H1 (cell line): ENCODE measurements around the gene GRAMD1B. TPM values are rescaled to one million over a fixed set of nuclear protein-coding genes. Genes with fewer than 3 reads are reported as not detected.

Experiments
- CTCF ChIA-PET: fragments of 300-600 bp; sonication (Branson Sonifier 250); formaldehyde crosslinking; loops from one replicate; lab custom pipeline; 2021; ENCODE audit not compliant: partially characterized antibody; lab: Charles Lee
- POLR2A ChIA-PET: fragments of 300-600 bp; sonication (Branson Sonifier 250); formaldehyde crosslinking; loops from one replicate; lab custom pipeline; 2021; ENCODE audit warnings: inconsistent platforms; ENCODE audit not compliant: partially characterized antibody; lab: Charles Lee
- DNase-seq, 2 experiments: peaks; one replicate each; pipeline versions ENCODE4 v3.0.0 to v3.0.0-alpha.2; 2010 to 2022; ENCODE audit warnings: low spot score in 2 of 2, low read depth in 1 of 2, mixed read lengths in 1 of 2
- FAIRE-seq: peaks from 2 replicates; lab custom pipeline; 2011; peaks lifted over from hg19 to GRCh38; lab: Jason Lieb, UNC
- H2AFZ ChIP-seq: 2 replicates; pipeline ENCODE4 v1.8.1; 2012; ENCODE audit warnings: low read length, inconsistent platforms
- H2AK5ac ChIP-seq: 2 replicates; pipeline ENCODE4 v1.6.1; 2013; ENCODE audit warnings: low read depth, low read length
- H2BK120ac ChIP-seq: replicated peaks from 2 replicates; pipeline ENCODE3; 2013; ENCODE audit warnings: low read depth, low read length, inconsistent platforms
- H2BK12ac ChIP-seq: 2 replicates; pipeline ENCODE4 v1.6.1; 2013; ENCODE audit warnings: low read depth, low read length
- H2BK15ac ChIP-seq: 2 replicates; pipeline ENCODE4 v1.6.1; 2013; ENCODE audit warnings: low read length
- H2BK20ac ChIP-seq: 2 replicates; pipeline ENCODE4 v1.6.1; 2013; ENCODE audit warnings: low read length
- H2BK5ac ChIP-seq: 2 replicates; pipeline ENCODE4 v1.6.1; 2013; ENCODE audit warnings: low read depth, low read length
- H3K14ac ChIP-seq: 2 replicates; pipeline ENCODE4 v1.6.1; 2013; ENCODE audit warnings: inconsistent platforms; ENCODE audit not compliant: insufficient read length
- H3K18ac ChIP-seq: 2 replicates; pipeline ENCODE4 v1.6.1; 2013; ENCODE audit warnings: low read length; ENCODE audit errors: extremely low read depth
- H3K23ac ChIP-seq: 2 replicates; pipeline ENCODE4 v1.6.1; 2013; ENCODE audit warnings: inconsistent platforms; ENCODE audit not compliant: insufficient read length
- H3K23me2 ChIP-seq: 2 replicates; pipeline ENCODE4 v1.6.1; 2013; ENCODE audit warnings: low read depth, low read length
- H3K27ac ChIP-seq: 2 replicates; pipeline ENCODE4 v1.6.1; 2011; ENCODE audit warnings: low read depth, low read length, inconsistent platforms
- H3K27me3 ChIP-seq, 4 experiments: replicated peaks in 1 of 4; 1 replicate in 1 of 4; 2 replicates in 3 of 4; pipeline versions ENCODE4 v1.6.1 to v1.8.1; 2011 to 2013; ENCODE audit warnings: low read length in 3 of 4, mild to moderate bottlenecking in 3 of 4, inconsistent platforms in 2 of 4, mixed read lengths in 2 of 4, moderate library complexity in 1 of 4; ENCODE audit not compliant: control insufficient read depth in 3 of 4, insufficient read depth in 3 of 4; ENCODE audit errors: extremely low read depth in 1 of 4
- H3K36me3 ChIP-seq, 4 experiments: 2 replicates each; pipeline versions ENCODE4 v1.6.1 to v1.8.1; 2011 to 2013; ENCODE audit warnings: mild to moderate bottlenecking in 4 of 4, low read length in 3 of 4, moderate library complexity in 2 of 4, control low read depth in 1 of 4, inconsistent platforms in 1 of 4; ENCODE audit not compliant: insufficient read depth in 4 of 4, control insufficient read depth in 2 of 4
- H3K4ac ChIP-seq: replicated peaks from 2 replicates; pipeline ENCODE3; 2013; ENCODE audit warnings: low read length, low read depth, mixed read lengths, inconsistent platforms; ENCODE audit not compliant: insufficient read length
- H3K4me1 ChIP-seq, 4 experiments: replicated peaks in 1 of 4; 1 replicate in 1 of 4; 2 replicates in 3 of 4; pipeline versions ENCODE4 v1.6.1 to v1.8.1; 2011 to 2013; ENCODE audit warnings: low read length in 3 of 4, inconsistent platforms in 2 of 4, mixed read lengths in 1 of 4; ENCODE audit not compliant: insufficient read depth in 4 of 4, control insufficient read depth in 3 of 4
- H3K4me2 ChIP-seq, 2 experiments: 2 replicates each; pipeline versions ENCODE4 v1.6.1 to v1.8.1; 2011 to 2013; ENCODE audit warnings: low read depth in 2 of 2, low read length in 2 of 2, control low read depth in 1 of 2, inconsistent platforms in 1 of 2, mild to moderate bottlenecking in 1 of 2; ENCODE audit not compliant: insufficient read depth in 1 of 2
- H3K4me3 ChIP-seq, 4 experiments: fragments of 200-600, 300-600 bp in 1 of 4; sonication (generic), shearing (Covaris generic), sonication (Bioruptor Twin) in 1 of 4; 2 replicates each; pipeline versions ENCODE4 v1.5.1 to v1.8.1; 2011 to 2016; ENCODE audit warnings: low read length in 4 of 4, low read depth in 3 of 4, control low read depth in 2 of 4, inconsistent platforms in 2 of 4, mild to moderate bottlenecking in 2 of 4, mixed read lengths in 1 of 4, moderate library complexity in 1 of 4; ENCODE audit not compliant: insufficient read depth in 2 of 4; ENCODE audit errors: extremely low read depth in 1 of 4
- H3K56ac ChIP-seq: replicated peaks from 2 replicates; pipeline ENCODE3; 2013; ENCODE audit warnings: low read depth, mild to moderate bottlenecking, mixed read lengths, low read length, inconsistent platforms; ENCODE audit not compliant: insufficient read length
- H3K79me1 ChIP-seq: 2 replicates; pipeline ENCODE4 v1.6.1; 2013; ENCODE audit warnings: low read depth, low read length, control low read depth
- H3K79me2 ChIP-seq, 2 experiments: 2 replicates each; pipeline versions ENCODE4 v1.6.1 to v1.8.1; 2012 to 2013; ENCODE audit warnings: low read length in 2 of 2, mild to moderate bottlenecking in 2 of 2, inconsistent platforms in 1 of 2; ENCODE audit not compliant: insufficient read depth in 2 of 2, control insufficient read depth in 1 of 2
- H3K9ac ChIP-seq, 4 experiments: replicated peaks in 1 of 4; 1 replicate in 1 of 4; 2 replicates in 3 of 4; pipeline versions ENCODE4 v1.6.1 to v1.8.1; 2011 to 2013; ENCODE audit warnings: low read depth in 3 of 4, low read length in 3 of 4, control low read depth in 2 of 4, mild to moderate bottlenecking in 2 of 4, moderate library complexity in 2 of 4, inconsistent platforms in 1 of 4; ENCODE audit errors: extremely low read depth in 1 of 4
- H3K9me3 ChIP-seq, 2 experiments: 2 replicates each; pipeline versions ENCODE4 v1.6.1 to v1.8.1; 2012 to 2013; ENCODE audit warnings: mild to moderate bottlenecking in 2 of 2, moderate library complexity in 2 of 2, control low read depth in 1 of 2, inconsistent platforms in 1 of 2, low read depth in 1 of 2, low read length in 1 of 2, mixed read lengths in 1 of 2; ENCODE audit not compliant: insufficient read depth in 2 of 2
- H4K20me1 ChIP-seq, 2 experiments: replicated peaks in 1 of 2; 2 replicates each; pipeline versions ENCODE3 to v1.8.1; 2011 to 2013; ENCODE audit warnings: inconsistent platforms in 2 of 2, low read length in 2 of 2, mild to moderate bottlenecking in 1 of 2; ENCODE audit not compliant: insufficient read depth in 2 of 2, control insufficient read depth in 1 of 2
- H4K5ac ChIP-seq: 2 replicates; pipeline ENCODE4 v1.6.1; 2013; ENCODE audit warnings: low read length, low read depth, mixed read lengths, inconsistent platforms; ENCODE audit not compliant: insufficient read length
- H4K8ac ChIP-seq: 2 replicates; pipeline ENCODE4 v1.8.0; 2013; ENCODE audit warnings: mild to moderate bottlenecking, moderate library complexity, low read length, inconsistent platforms; ENCODE audit not compliant: insufficient read depth; ENCODE audit errors: extremely low read depth
- H4K91ac ChIP-seq: replicated peaks from 2 replicates; pipeline ENCODE3; 2013; ENCODE audit warnings: low read length, mixed read lengths, inconsistent platforms; ENCODE audit not compliant: insufficient read length
- CHD2 ChIP-seq: IDR thresholded peaks from 2 replicates; pipeline ENCODE4 v1.6.1; 2012; ENCODE audit warnings: low read length, improper control_type of control experiment
- CTBP2 ChIP-seq: IDR thresholded peaks from 2 replicates; pipeline ENCODE4 v1.7.0; 2011; ENCODE audit warnings: borderline replicate concordance, mild to moderate bottlenecking, moderate library complexity, mixed read lengths, low read length; ENCODE audit not compliant: insufficient read depth, insufficient read length
- POLR2AphosphoS5 ChIP-seq: IDR thresholded peaks from 2 replicates; pipeline ENCODE4 v1.6.1; 2011; ENCODE audit warnings: low read depth, low read length
- RFX5 ChIP-seq: IDR thresholded peaks from 2 replicates; pipeline ENCODE4 v1.6.1; 2011; ENCODE audit warnings: low read depth, low read length, improper control_type of control experiment, borderline replicate concordance
- SIX5 ChIP-seq: IDR thresholded peaks from 2 replicates; pipeline ENCODE4 v1.6.1; 2011; ENCODE audit warnings: mild to moderate bottlenecking, low read depth, low read length
- WGBS, 2 experiments: shearing (Covaris generic) in 1 of 2; methylation state at CpG; one replicate each; pipeline versions ENCODE4 v1.1.6 to v1.1.7; 2013 to 2015; ENCODE audit warnings: low lambda C conversion rate in 2 of 2, mixed read lengths in 2 of 2, inconsistent platforms in 1 of 2, low coverage in 1 of 2, missing lambda C conversion rate in 1 of 2; ENCODE audit not compliant: insufficient replicate concordance in 2 of 2, insufficient coverage in 1 of 2, insufficient read length in 1 of 2; ENCODE audit errors: extremely low coverage in 1 of 2, missing lambda C conversion rate in 1 of 2; 5-methylcytosine and 5-hydroxymethylcytosine counted together
- polyA plus RNA-seq, 7 experiments: library from polyadenylated mRNA; depleted of rRNA in 3 of 7; stranded (reverse) in 5 of 7; unstranded in 2 of 7; fragments of >200 nt in 5 of 7; fragments of 200-250 nt in 2 of 7; gene quantifications; 1 replicate in 5 of 7; 2 replicates in 1 of 7; 4 replicates in 1 of 7; pipeline versions ENCODE4 v1.2.1 to v1.2.3, GENCODE V29; 2011 to 2013; ENCODE audit warnings: missing spikeins in 2 of 7, mixed read lengths in 2 of 7
- total RNA-seq: library from RNA; stranded (reverse); fragmentation: NEBNext Ultra II Directional; extraction: Animal tissue kit (Norgen Biotek cat#: 25700); gene quantifications from 2 replicates; pipeline ENCODE4 v1.2.1, GENCODE V29; 2021

Gene GRAMD1B
- total and polyA plus RNA-seq, 2 of the 8 experiments (the other 6 are each of a cell fraction or from before 2014, with no cell fraction given) = 10.1 to 21.2 TPM

DNA sequence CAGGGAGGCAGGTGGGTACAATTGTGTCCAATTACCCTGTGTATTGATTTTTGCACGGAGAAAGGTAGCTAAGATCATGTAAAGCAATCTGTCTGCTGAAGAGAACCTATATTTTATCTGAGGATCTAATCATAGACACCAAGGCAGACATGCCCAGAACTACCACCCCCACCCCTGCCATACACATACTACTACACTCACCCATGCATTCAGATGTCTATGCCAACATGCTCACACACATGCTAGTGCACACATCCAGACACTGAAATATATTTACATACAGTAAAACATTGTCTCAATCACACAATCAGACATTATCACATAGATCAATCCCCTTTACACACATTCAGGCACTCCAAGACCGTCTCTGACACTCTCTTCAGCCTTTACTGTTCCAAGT lies 222.5 kb downstream of the GRAMD1B start:
- peaks cover 8 to 32% (median 21%) of the 10 kb centered on the region in 4 experiments for H3K27me3 ChIP-seq
- no peak overlapping the region; a peak in 1 of 4 replicates for H3K4me2 ChIP-seq
- no peak for TF ChIP-seq POLR2AphosphoS5
- no peak for TF ChIP-seq CTBP2
- no peak for TF ChIP-seq RFX5
- TF ChIP-seq CHD2 = no peak
- TF ChIP-seq SIX5 = no peak

More for the DNA sequence above, 222.5 kb downstream of the GRAMD1B start:
- Histone ChIP-seq H3K56ac (no peak overlapping the region), H3K4ac (no peak overlapping the region), H3K79me1 (no peaks in the 10 kb centered on the region), H3K27ac (no peak overlapping the region), H3K23me2 (peaks cover 7% of the 10 kb centered on the region; the same call in 1 of the 2 replicates), H4K91ac (no peak overlapping the region), H3K9me3 (no peaks in the 10 kb centered on the region), H3K9ac (no peak overlapping the region), H3K18ac (no peak overlapping the region), H2BK12ac (no peak overlapping the region), H3K79me2 (no peaks in the 10 kb centered on the region), H2BK5ac (no peak overlapping the region), H3K23ac (no peak overlapping the region), H3K14ac (no peak overlapping the region), H2BK15ac (no peak overlapping the region), H4K5ac (no peak overlapping the region), H3K36me3 (no peaks in the 10 kb centered on the region), H3K4me3 (no peak overlapping the region), H2AK5ac (no peak overlapping the region), H3K4me1 (peaks cover 0 to 3% (median 1%) of the 10 kb centered on the region in 4 experiments; a peak in 3 of 7 replicates), H2BK20ac (no peak overlapping the region), H2BK120ac (no peak overlapping the region), H4K20me1 (no peaks in the 10 kb centered on the region), H4K8ac (no peak overlapping the region), H2AFZ (no peak overlapping the region)
- CTCF ChIA-PET = interaction anchor here (0.9 to 11.7 kb wide), 7 partner anchors 8 to 55 kb away, joined by 3 to 197 read pairs (median 5); no protein-coding TSS in a partner anchor
- WGBS, 2 experiments = 73% methylated on average over 2 of the region's 2 CpGs; no CpG with 5 or more reads in 1 of the 2 experiments
- no peak for DNase-seq
- POLR2A ChIA-PET = no interaction called here
- FAIRE-seq = no peak
